Right renal cortex interstitium (tissue), 3 donors: ENCODE data around the gene PRKCH. TPM values are rescaled to one million over a fixed set of nuclear protein-coding genes. Genes with fewer than 3 reads are reported as not detected.
"Not testable (repeated sequence)": the region's sequence is repeated elsewhere in the genome, so short reads cannot be mapped to it uniquely, and the experiment has no call there.

Experiments used
- DNase-seq, 3 donors: peaks; one replicate each; pipeline ENCODE4 v3.0.0-alpha.2; 2013; ENCODE audit warnings: low read depth in 3 of 3, low spot score in 2 of 3
- polyA plus RNA-seq, 3 donors: library from polyadenylated mRNA; unstranded; fragments of 120-200 nt; gene quantifications; one replicate each; pipeline ENCODE4 v1.2.1, GENCODE V29; 2013; ENCODE audit not compliant: insufficient read length in 3 of 3

PRKCH gene
- polyA plus RNA-seq, 3 donors: 17.5 to 20.1 (median 18.1) TPM

- no peak for DNase-seq
These were observed 65.7 kb downstream of the PRKCH start for GRCh38 chr14:61387076-61387475.

- no peak for DNase-seq
These were observed 67.0 kb downstream of the PRKCH start for GRCh38 chr14:61388173-61388975.

- DNase-seq: no peak
These were observed 67.7 kb downstream of the PRKCH start for GRCh38 chr14:61388976-61389576.

GRCh38 chr14:61391119-61391518, 69.7 kb downstream of the PRKCH start:
- DNase-seq: no peak

GRCh38 chr14:61392297-61392696, 70.9 kb downstream of the PRKCH start:
- no peak for DNase-seq

- DNase-seq: no peak
These were observed 73.2 kb downstream of the PRKCH start for GRCh38 chr14:61394542-61394941.

- DNase-seq: no peak
These were observed 73.8 kb downstream of the PRKCH start for GRCh38 chr14:61395115-61395725.

GRCh38 chr14:61396279-61396678, 74.9 kb downstream of the PRKCH start:
- DNase-seq: no peak

- no peak for DNase-seq
These were observed 75.3 kb downstream of the PRKCH start for GRCh38 chr14:61396694-61397093.

- DNase-seq: no peak
These were observed 76.2 kb downstream of the PRKCH start for GRCh38 chr14:61397615-61398014.

- no peak for DNase-seq
These were observed 76.8 kb downstream of the PRKCH start for GRCh38 chr14:61398221-61398620.

GRCh38 chr14:61399365-61399764, 78.0 kb downstream of the PRKCH start:
- no peak for DNase-seq

GRCh38 chr14:61401461-61401860, 80.1 kb downstream of the PRKCH start:
- DNase-seq: no peak

GRCh38 chr14:61403411-61403810, 82.0 kb downstream of the PRKCH start:
- no peak for DNase-seq

GRCh38 chr14:61404637-61405036, 83.3 kb downstream of the PRKCH start:
- DNase-seq: no peak

- no peak for DNase-seq
These were observed 84.8 kb downstream of the PRKCH start for GRCh38 chr14:61406198-61406597.

- DNase-seq: no peak
These were observed 85.3 kb downstream of the PRKCH start for GRCh38 chr14:61406675-61407074.

- no peak for DNase-seq
These were observed 87.1 kb downstream of the PRKCH start for GRCh38 chr14:61408498-61408897.

GRCh38 chr14:61409782-61410181, 88.4 kb downstream of the PRKCH start:
- no peak for DNase-seq

GRCh38 chr14:61415934-61416333, 94.6 kb downstream of the PRKCH start:
- not testable (repeated sequence) for DNase-seq

- DNase-seq: no peak
These were observed 95.2 kb downstream of the PRKCH start for GRCh38 chr14:61416591-61416990.

GRCh38 chr14:61417141-61417540, 95.8 kb downstream of the PRKCH start:
- no peak for DNase-seq
